Measurements from ENCODE around the gene OR6C65. TPM values are rescaled to one million over a fixed set of nuclear protein-coding genes. Genes with fewer than 3 reads are reported as not detected.

Gene OR6C65
- total RNA-seq, 2 donors from 2014 or later: not detected

- TF ChIP-seq, protein P1, sequence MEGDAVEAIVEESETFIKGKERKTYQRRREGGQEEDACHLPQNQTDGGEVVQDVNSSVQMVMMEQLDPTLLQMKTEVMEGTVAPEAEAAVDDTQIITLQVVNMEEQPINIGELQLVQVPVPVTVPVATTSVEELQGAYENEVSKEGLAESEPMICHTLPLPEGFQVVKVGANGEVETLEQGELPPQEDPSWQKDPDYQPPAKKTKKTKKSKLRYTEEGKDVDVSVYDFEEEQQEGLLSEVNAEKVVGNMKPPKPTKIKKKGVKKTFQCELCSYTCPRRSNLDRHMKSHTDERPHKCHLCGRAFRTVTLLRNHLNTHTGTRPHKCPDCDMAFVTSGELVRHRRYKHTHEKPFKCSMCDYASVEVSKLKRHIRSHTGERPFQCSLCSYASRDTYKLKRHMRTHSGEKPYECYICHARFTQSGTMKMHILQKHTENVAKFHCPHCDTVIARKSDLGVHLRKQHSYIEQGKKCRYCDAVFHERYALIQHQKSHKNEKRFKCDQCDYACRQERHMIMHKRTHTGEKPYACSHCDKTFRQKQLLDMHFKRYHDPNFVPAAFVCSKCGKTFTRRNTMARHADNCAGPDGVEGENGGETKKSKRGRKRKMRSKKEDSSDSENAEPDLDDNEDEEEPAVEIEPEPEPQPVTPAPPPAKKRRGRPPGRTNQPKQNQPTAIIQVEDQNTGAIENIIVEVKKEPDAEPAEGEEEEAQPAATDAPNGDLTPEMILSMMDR (IDR thresholded peaks at IDR 0.05): no peak
- Histone ChIP-seq H3K9me3 (peaks cover 3% of the 10 kb centered on the region), H3K36me3 (no peaks in the 10 kb centered on the region), H3K27ac (no peak within 1 kb of the TSS), H3K4me3 (no peak within 1 kb of the TSS), H3K27me3 (replicated peaks; ENCODE audit: insufficient read depth) (no peaks in the 10 kb centered on the region), H3K4me1 (ENCODE audit: control insufficient read depth in 1 of 2, low read depth in 2 of 2) (no peaks in the 10 kb centered on the region)
- DNase-seq (ENCODE audit: low spot score) (no peak), ATAC-seq (ENCODE audit: insufficient number of reproducible peaks, low FRiP score, low read depth) (no peak)
Measured at GRCh38 chr12:55443776-55444175, 43.4 kb downstream of the OR6C65 start, which contains the start of gene OR6C2. OR6C2 (plus strand) TSS chr12:55444076; CDS start chr12:55452214, 8,138 bp downstream.

- no peaks in the 10 kb centered on the region for H3K27me3 ChIP-seq (replicated peaks; ENCODE audit: insufficient read depth)
- DNase-seq (ENCODE audit: low spot score) (no peak), ATAC-seq (ENCODE audit: insufficient number of reproducible peaks, low FRiP score, low read depth) (no peak)
- H3K27ac ChIP-seq: no peak overlapping the region
- H3K9me3 ChIP-seq: peaks cover 3% of the 10 kb centered on the region
- H3K36me3 ChIP-seq: no peaks in the 10 kb centered on the region
- no peaks in the 10 kb centered on the region for H3K4me1 ChIP-seq (ENCODE audit: control insufficient read depth in 1 of 2, low read depth in 2 of 2)
- H3K4me3 ChIP-seq: no peak overlapping the region
- TF ChIP-seq, protein P1 (IDR thresholded peaks at IDR 0.05): no peak
Measured at GRCh38 chr12:55445357-55445756, 45.0 kb downstream of the OR6C65 start.

DNA sequence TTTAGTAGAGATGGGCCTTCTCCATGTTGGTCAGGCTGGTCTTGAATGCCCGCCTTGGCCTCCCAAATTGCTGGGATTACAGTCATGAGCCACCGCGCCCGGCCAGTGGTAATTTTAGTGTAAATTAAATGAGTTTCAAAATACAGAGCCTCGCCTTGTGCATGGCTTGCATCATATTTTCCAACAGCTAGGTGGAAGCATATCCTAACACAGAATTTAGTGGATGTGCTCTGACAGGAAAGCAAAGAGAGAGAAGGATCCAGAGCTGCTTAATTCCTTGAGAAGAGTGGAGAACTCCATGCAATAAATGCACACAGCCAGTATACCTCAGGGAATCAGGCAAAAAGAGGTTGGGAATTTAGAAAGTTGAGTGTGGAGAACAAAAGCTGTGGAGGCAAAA is 46.0 kb downstream of the OR6C65 start:
- Histone ChIP-seq H3K9me3 (no peaks in the 10 kb centered on the region), H3K4me3 (no peak overlapping the region), H3K4me1 (ENCODE audit: control insufficient read depth in 1 of 2, low read depth in 2 of 2) (no peaks in the 10 kb centered on the region), H3K36me3 (no peaks in the 10 kb centered on the region), H3K27me3 (replicated peaks; ENCODE audit: insufficient read depth) (no peaks in the 10 kb centered on the region), H3K27ac (no peak overlapping the region)
- ATAC-seq (ENCODE audit: insufficient number of reproducible peaks, low FRiP score, low read depth) (no peak), DNase-seq (ENCODE audit: low spot score) (no peak)
- TF ChIP-seq, protein P1 (IDR thresholded peaks at IDR 0.05): no peak

- no peaks in the 10 kb centered on the region for H3K9me3 ChIP-seq
- no peak overlapping the region for H3K27ac ChIP-seq
- TF ChIP-seq, protein P1 (IDR thresholded peaks at IDR 0.05): no peak
- ATAC-seq (ENCODE audit: insufficient number of reproducible peaks, low FRiP score, low read depth) (no peak), DNase-seq (ENCODE audit: low spot score) (no peak)
- no peak overlapping the region for H3K4me3 ChIP-seq
- H3K27me3 ChIP-seq (replicated peaks; ENCODE audit: insufficient read depth): no peaks in the 10 kb centered on the region
- H3K4me1 ChIP-seq (ENCODE audit: control insufficient read depth in 1 of 2, low read depth in 2 of 2): no peaks in the 10 kb centered on the region
- no peaks in the 10 kb centered on the region for H3K36me3 ChIP-seq
Measured at GRCh38 chr12:55448825-55449224, 48.5 kb downstream of the OR6C65 start.

Other genes with a start within 250 kb of the OR6C65 start
- gene OR10A7, start 179.5 kb upstream of the OR6C65 start, total RNA-seq: not detected
- gene OR6C74, start 155.9 kb upstream of the OR6C65 start, total RNA-seq: not detected
- not detected for gene OR6C6, start 104.0 kb upstream of the OR6C65 start, total RNA-seq
- not detected for gene OR6C1, start 86.2 kb upstream of the OR6C65 start, total RNA-seq
- gene OR6C3, start 69.8 kb upstream of the OR6C65 start, total RNA-seq: not detected
- not detected for gene OR6C75, start 37.6 kb upstream of the OR6C65 start, total RNA-seq
- not detected for gene OR6C76, start 25.7 kb downstream of the OR6C65 start, total RNA-seq
- not detected for gene OR6C2, start 43.5 kb downstream of the OR6C65 start, total RNA-seq
- gene OR6C70, start 69.6 kb downstream of the OR6C65 start, total RNA-seq: not detected
- not detected for gene OR6C68, start 91.8 kb downstream of the OR6C65 start, total RNA-seq
- not detected for gene OR6C4, start 149.1 kb downstream of the OR6C65 start, total RNA-seq
- gene OR2AP1, start 171.9 kb downstream of the OR6C65 start, total RNA-seq: not detected
- not detected for gene OR10P1, start 236.4 kb downstream of the OR6C65 start, total RNA-seq